Measurements from ENCODE around the gene CCDC71.

Gene CCDC71

DNA sequence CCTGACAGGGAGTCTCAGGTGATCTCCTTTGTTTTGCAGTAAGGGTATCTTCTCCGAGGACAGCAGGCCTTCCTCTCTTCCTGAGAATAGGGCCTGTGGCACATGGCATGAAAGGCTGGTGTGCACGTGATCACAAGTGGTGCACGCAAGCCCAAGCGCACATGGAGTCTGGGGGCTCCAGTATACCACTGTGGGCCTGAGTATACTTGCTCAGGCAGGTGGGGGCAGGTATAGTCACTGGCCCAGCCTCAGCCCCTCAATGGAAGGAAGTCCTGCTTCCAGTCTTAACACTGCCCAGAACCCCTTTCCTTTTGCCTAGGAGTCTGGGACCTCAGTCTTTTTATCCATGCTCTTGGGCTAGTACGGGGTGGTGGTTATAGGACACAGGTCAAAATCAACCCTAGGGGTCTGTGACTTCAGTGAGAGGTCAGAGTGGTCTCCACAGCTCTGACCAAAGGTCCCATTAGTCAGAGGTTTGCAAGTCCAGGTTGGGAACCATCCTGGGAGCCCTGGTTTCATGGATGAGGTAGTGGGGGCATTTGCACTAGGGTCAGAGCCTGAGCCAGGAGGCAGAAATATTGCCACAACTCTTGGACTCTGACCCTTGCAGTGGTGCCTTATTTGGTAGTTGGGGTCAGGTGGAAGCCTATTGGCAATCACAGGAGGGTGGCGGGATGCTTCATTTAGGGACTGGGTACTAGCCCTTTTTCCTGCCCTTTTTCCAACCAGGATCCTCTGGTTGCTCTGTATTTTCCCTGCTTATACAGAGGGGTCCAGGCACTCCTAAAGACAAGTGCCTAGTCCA is 823 bp upstream of the CCDC71 start:
- DNase-seq, result no peak
- Histone ChIP-seq H3K27ac (no peak overlapping the region), H3K36me3 (peaks cover 21% of the 10 kb centered on the region), H3K9me3 (ENCODE audit: severe bottlenecking) (peaks cover 3% of the 10 kb centered on the region), H3K4me3 (ENCODE audit: low read depth, low read length) (no peak overlapping the region), H3K27me3 (ENCODE audit: insufficient read depth, low read depth, severe bottlenecking) (no peaks in the 10 kb centered on the region)
- TF ChIP-seq, protein P1, sequence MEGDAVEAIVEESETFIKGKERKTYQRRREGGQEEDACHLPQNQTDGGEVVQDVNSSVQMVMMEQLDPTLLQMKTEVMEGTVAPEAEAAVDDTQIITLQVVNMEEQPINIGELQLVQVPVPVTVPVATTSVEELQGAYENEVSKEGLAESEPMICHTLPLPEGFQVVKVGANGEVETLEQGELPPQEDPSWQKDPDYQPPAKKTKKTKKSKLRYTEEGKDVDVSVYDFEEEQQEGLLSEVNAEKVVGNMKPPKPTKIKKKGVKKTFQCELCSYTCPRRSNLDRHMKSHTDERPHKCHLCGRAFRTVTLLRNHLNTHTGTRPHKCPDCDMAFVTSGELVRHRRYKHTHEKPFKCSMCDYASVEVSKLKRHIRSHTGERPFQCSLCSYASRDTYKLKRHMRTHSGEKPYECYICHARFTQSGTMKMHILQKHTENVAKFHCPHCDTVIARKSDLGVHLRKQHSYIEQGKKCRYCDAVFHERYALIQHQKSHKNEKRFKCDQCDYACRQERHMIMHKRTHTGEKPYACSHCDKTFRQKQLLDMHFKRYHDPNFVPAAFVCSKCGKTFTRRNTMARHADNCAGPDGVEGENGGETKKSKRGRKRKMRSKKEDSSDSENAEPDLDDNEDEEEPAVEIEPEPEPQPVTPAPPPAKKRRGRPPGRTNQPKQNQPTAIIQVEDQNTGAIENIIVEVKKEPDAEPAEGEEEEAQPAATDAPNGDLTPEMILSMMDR (IDR thresholded peaks at IDR 0.05; ENCODE audit: low read depth, low read length), result no peak

DNA sequence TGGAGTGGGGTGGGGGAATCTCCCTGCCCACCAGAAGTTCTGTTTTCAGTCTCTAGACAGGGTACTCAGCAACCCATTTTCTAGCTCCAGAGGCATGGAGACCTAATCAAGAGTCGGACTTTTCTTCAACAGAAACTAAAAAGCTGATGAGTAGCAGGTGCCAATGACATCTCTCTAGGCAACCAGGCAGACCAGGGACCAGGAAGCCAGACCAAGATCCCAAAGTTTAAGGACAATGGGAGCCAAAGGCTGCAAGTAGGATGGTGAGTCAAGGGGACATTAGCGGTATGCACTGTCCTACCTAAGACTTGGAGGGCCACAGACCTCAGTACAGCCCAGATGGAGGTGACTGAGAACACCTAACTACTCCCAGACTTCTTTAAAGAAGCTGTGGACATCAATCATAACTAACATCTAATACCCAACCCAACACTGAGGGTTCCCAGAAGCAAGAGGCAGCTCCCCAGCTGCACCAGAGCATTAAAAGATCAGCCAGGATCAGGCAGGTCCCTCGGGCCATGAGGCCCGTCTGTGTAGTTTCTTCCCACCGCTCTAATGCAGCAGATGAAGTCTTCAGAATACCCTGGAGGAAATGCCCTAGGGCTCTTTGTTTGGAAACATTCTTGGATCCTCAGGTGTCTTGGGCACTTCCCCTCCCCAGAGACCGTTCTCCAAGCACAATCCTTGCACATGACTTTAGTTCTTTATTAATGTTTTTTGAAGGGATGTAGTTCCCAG is 979 bp downstream of the CCDC71 start:
- H3K27ac ChIP-seq, result peak overlapping the region; percentile 88
- peaks cover 21% of the 10 kb centered on the region for H3K36me3 ChIP-seq
- no peaks in the 10 kb centered on the region for H3K27me3 ChIP-seq (ENCODE audit: insufficient read depth, low read depth, severe bottlenecking)
- H3K9me3 ChIP-seq (ENCODE audit: severe bottlenecking), result peaks cover 3% of the 10 kb centered on the region
- TF ChIP-seq, protein P1 (IDR thresholded peaks at IDR 0.05; ENCODE audit: low read depth, low read length), result no peak
- H3K4me3 ChIP-seq (ENCODE audit: low read depth, low read length), result peak overlapping the region; percentile 66
- DNase-seq, result peak; percentile 68

DNA sequence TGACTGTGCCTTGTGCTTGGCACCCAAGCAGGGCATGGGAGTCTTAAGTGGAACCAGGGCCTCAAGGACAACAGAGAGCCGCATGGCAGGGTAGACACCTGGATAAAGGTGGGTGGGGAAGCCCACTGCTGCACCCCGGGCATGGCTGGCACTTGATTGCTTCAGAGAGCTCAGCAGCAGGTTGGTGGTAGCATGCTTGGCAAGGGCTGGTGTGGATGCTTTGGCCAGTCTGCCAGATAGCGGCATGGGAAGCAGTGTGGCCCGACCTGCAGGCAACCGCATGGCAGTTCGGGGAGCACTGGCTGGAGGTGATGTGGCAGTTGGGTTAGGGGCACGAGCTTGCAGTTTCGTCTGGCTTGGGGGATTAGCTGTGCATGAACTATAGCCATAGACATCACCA is 2.5 kb downstream of the CCDC71 start:
- TF ChIP-seq, protein P1 (IDR thresholded peaks at IDR 0.05; ENCODE audit: low read depth, low read length), result no peak
- Histone ChIP-seq H3K27ac (no peak overlapping the region), H3K9me3 (ENCODE audit: severe bottlenecking) (peaks cover 3% of the 10 kb centered on the region), H3K27me3 (ENCODE audit: insufficient read depth, low read depth, severe bottlenecking) (no peaks in the 10 kb centered on the region), H3K36me3 (peaks cover 21% of the 10 kb centered on the region), H3K4me3 (ENCODE audit: low read depth, low read length) (no peak overlapping the region)
- no peak for DNase-seq

DNA sequence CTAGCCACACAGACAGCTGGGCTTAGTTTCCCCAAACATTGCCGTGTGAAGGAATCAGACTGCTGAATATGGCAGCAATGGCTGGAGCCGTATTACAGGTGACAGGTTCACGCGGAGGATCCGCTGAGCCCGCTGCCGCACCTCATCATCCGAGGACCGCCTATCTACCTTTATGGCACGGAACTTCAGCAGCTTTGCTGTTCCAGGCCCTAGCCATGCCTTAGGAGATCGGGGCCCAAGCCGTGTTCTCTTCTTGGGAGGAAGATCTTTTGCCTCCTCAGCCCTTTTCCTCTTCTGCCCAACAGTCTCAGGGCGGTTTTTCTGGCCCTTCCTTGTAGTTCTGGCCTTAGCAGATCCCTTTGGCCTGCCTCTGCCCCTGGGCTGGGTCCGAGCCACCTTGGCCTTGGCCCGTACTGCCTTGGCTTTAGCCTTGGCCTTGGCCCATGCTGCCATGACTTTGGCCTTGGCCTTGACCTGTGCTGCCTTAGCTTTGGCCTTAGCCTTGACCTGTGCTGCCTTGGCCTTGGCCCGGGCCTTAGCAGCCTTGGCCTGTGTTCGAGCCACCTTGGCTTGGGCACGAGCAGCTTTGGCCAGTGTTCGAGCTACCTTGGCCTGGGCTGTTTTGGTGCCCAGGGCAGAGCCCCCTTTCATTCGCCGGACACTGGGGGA is 3.2 kb downstream of the CCDC71 start:
- peaks cover 21% of the 10 kb centered on the region for H3K36me3 ChIP-seq
- no peak overlapping the region for H3K4me3 ChIP-seq (ENCODE audit: low read depth, low read length)
- no peak overlapping the region for H3K27ac ChIP-seq
- H3K9me3 ChIP-seq (ENCODE audit: severe bottlenecking), result peaks cover 3% of the 10 kb centered on the region
- no peaks in the 10 kb centered on the region for H3K27me3 ChIP-seq (ENCODE audit: insufficient read depth, low read depth, severe bottlenecking)
- DNase-seq, result no peak
- TF ChIP-seq, protein P1 (IDR thresholded peaks at IDR 0.05; ENCODE audit: low read depth, low read length), result no peak

DNA sequence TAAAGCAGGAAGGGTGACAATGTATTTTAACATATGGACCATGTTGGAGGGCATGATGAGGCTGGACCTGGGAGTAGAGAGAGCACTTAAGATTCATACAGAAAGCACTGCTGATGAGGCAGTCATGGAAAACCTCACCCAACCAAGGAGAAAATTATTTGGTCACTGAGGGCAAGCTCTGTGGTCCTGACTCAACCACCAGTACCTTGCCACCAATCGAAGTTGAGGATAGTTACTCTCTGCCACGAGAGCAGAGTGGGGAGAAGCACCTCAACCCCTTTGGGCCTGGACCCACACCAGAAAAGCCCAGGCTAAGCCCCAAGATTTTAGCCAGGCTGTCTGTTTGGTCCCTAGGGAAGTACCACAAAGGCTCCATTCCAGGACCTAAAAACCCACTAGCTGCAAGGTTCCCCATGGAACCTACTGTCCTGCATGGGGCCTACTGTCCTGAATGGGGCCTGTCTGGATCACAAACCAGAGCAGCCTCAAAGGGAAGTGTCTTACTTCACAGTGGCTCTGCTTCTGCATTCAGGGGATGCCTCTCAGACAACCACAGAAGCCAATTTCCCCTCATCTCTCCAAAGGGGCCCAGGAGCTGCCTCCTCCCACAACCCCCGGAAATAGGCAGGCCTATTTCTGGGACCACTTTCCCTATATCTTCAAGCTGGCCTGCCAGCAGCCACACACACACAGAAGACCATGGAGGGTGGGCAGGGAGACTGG is 4.2 kb downstream of the CCDC71 start:
- Histone ChIP-seq H3K4me3 (ENCODE audit: low read depth, low read length) (no peak overlapping the region), H3K9me3 (ENCODE audit: severe bottlenecking) (peaks cover 3% of the 10 kb centered on the region), H3K27ac (no peak overlapping the region), H3K27me3 (ENCODE audit: insufficient read depth, low read depth, severe bottlenecking) (no peaks in the 10 kb centered on the region), H3K36me3 (peaks cover 21% of the 10 kb centered on the region)
- DNase-seq, result no peak
- TF ChIP-seq, protein P1 (IDR thresholded peaks at IDR 0.05; ENCODE audit: low read depth, low read length), result no peak

Data from WERI-Rb-1 (cell line).